ENCODE data around the gene OLFM2. TPM values are rescaled to one million over a fixed set of nuclear protein-coding genes. Genes with fewer than 3 reads are reported as not detected.
"Not testable (repeated sequence)": the region's sequence is repeated elsewhere in the genome, so short reads cannot be mapped to it uniquely, and the experiment has no call there.

Gene OLFM2
- total RNA-seq, 1 donor: 16.0 TPM

DNA sequence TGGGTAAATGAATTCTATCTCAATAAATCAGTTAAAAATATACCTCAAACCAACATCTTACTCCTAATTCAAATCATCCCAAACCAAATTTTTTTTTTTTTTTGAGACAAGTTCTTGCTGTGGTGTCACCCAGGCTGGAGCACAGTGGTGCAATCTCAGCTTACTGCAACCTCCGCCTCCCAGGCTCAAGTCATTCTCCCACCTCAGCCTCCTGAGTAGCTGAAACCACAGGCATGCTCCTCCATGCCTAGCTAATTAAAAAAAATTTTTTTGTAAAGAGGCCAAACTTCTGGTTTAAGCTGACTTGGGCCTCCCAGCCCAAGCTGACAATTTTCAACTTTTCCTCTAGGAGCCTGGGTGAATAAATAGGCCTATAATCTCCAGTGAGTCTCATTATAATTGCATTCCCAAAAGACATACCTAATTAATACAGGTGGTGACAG is 22.1 kb upstream of the OLFM2 start:
- TF ChIP-seq, protein P1, sequence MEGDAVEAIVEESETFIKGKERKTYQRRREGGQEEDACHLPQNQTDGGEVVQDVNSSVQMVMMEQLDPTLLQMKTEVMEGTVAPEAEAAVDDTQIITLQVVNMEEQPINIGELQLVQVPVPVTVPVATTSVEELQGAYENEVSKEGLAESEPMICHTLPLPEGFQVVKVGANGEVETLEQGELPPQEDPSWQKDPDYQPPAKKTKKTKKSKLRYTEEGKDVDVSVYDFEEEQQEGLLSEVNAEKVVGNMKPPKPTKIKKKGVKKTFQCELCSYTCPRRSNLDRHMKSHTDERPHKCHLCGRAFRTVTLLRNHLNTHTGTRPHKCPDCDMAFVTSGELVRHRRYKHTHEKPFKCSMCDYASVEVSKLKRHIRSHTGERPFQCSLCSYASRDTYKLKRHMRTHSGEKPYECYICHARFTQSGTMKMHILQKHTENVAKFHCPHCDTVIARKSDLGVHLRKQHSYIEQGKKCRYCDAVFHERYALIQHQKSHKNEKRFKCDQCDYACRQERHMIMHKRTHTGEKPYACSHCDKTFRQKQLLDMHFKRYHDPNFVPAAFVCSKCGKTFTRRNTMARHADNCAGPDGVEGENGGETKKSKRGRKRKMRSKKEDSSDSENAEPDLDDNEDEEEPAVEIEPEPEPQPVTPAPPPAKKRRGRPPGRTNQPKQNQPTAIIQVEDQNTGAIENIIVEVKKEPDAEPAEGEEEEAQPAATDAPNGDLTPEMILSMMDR (IDR thresholded peaks at IDR 0.05; ENCODE audit: insufficient read depth, low read length): peak; percentile 10
- no peak overlapping the region for H3K4me3 ChIP-seq (ENCODE audit: low read depth, low read length)
- peak; percentile 84 for DNase-seq (ENCODE audit: low read depth)

DNA sequence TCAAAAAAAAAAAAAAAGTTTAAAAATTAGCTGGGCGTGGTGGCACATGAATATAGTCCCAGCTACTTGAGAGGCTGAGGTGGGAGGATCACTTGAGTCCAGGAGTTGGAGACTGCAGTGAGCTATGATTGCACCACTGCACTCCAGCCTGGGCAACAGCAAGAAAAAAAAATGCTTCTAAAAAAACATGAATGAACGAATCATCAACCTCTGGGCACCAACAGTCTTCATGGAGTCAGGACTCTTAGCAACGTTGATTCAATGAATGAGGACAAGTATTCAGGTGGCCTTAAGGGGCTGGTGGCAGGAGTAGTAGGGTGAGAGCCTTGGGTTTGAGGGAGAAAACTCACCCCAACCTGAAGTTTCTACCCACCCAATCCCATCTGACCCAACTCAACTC is 20.6 kb upstream of the OLFM2 start:
- peak; percentile 17 for DNase-seq (ENCODE audit: low read depth)
- TF ChIP-seq, protein P1 (IDR thresholded peaks at IDR 0.05; ENCODE audit: insufficient read depth, low read length): no peak
- no peak overlapping the region for H3K4me3 ChIP-seq (ENCODE audit: low read depth, low read length)

GRCh38 chr19:9953802-9954542 is 17.7 kb upstream of the OLFM2 start:
- TF ChIP-seq, protein P1 (IDR thresholded peaks at IDR 0.05; ENCODE audit: insufficient read depth, low read length): no peak
- DNase-seq (ENCODE audit: low read depth): no peak
- no peak overlapping the region for H3K4me3 ChIP-seq (ENCODE audit: low read depth, low read length)

GRCh38 chr19:9952276-9952675 is 16.0 kb upstream of the OLFM2 start:
- no peak overlapping the region for H3K4me3 ChIP-seq (ENCODE audit: low read depth, low read length)
- TF ChIP-seq, protein P1 (IDR thresholded peaks at IDR 0.05; ENCODE audit: insufficient read depth, low read length): no peak

DNA sequence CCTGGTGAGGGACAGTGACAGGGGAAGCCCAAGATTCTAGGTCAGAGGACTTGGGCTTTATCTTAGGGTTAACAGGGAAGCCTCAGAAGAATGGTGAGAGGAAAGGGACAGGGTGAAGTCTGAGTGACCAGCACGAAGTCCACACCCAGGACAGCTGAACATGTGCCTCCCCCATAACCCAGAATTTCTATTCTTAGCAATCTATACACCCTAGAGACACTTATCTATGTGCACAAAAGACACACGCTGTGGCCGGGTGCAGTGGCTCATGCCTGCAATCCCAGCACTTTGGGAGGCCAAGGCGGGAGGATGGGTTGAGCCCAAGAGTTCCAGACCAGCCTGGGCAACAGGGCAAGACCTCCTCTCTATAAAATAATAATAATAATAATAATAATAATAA is 11.1 kb upstream of the OLFM2 start:
- H3K4me3 ChIP-seq (ENCODE audit: low read depth, low read length): no peak overlapping the region
- TF ChIP-seq, protein P1 (IDR thresholded peaks at IDR 0.05; ENCODE audit: insufficient read depth, low read length): no peak
- no peak for DNase-seq (ENCODE audit: low read depth)

More at GRCh38 chr19:9952276-9952675, 16.0 kb upstream of the OLFM2 start:
- DNase-seq (ENCODE audit: low read depth): no peak

DNA sequence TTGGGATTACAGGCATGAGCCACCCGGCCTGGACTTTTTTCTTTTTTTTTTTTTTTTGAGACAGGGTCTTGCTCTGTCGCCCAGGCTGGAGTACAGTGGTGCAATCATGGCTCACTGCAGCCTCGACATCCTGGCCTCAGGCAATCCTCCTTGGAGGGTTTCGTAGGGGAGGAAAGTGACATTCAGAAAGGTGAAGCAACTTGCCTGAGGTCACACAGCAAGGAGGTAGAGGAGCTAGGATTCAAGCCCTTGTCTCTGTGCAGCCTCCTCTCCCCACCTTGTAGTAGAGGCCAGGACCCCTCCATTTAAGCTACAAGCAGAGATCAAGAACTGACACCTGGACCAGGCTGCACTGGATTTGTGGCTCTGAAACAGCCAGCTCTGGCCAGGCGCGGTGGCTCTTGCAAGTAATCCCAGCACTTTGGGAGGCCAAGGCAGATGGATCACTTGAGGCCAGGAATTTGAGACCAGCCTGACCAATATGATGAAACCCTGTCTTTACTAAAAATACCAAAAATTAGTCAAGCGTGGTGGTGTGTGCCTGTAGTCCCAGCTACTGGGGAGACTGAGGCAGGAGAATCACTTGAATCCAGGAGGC is 10.3 kb upstream of the OLFM2 start:
- not testable (repeated sequence) for DNase-seq (ENCODE audit: low read depth); H3K4me3 ChIP-seq (ENCODE audit: low read depth, low read length)

- H3K4me3 ChIP-seq (ENCODE audit: low read depth, low read length): peak overlapping the region; percentile 20
- DNase-seq (ENCODE audit: low read depth): peak; percentile 99
- TF ChIP-seq, protein P1 (IDR thresholded peaks at IDR 0.05; ENCODE audit: insufficient read depth, low read length): peak; percentile 52
These were observed 9.1 kb upstream of the OLFM2 start for GRCh38 chr19:9945319-9945966.
